Stimulated activated CD8-positive, alpha-beta memory T cell treated with anti-CD3 and anti-CD28 coated beads, Interleukin-2, amount 100 ng/mL, for 1 hour (primary cell): ENCODE measurements around the gene DTNB.
A peak's percentile ranks its signal among the peaks of the same experiment; 100 is the strongest.

Experiments used
- DNase-seq, 2 donors: peaks; one replicate each; pipeline ENCODE4 v3.0.0-alpha.2; 2020; ENCODE audit warnings: low read depth in 2 of 2

DTNB gene

DNA sequence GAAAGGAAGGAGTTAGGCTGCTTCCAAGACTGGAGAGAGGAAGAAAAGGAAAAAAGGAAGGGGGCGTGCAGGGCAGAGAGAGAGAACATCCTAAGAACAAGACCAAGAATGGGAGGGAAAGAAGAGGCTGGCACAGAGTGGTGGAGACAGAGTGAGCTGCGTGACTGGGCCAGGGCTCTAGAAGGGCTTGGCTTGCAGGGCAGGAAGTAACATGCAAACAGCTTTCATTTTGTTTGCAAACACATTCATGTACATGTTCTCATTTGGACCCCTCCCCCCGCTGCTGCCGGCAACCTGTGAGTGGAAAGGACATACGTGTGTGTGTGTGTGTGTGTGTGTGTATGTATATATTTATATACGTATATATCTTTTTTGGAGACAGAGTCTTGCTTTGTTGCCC is 284.9 kb downstream of the DTNB start:
- DNase-seq: no peak

DNA sequence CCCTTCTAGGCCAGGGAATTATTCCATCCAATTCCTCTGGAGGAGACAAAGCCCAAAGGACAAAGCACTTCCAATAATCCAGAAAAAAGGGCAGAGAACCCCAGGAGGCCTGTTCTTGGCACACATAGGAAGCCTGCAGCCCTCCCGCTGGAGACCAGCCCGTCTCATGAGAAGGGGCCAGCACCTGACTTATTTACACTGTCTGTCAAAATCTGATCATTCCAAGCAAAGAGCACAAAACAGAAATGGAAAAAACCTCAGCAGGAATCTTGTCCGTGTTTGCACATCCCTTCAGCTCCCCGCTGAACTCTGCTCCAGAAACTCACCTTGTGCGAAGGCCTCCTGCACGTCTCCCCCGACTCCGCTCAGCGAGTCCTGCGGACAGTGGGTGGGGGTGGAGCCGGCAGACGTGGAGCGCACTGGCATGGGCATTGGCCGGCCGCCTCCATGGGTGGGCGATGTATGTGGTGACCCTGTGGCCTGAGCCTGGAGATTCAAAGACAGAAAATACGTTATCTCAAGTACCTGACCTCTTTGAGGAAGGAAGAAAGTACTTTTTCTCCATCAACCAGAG is 285.4 kb downstream of the DTNB start:
- DNase-seq: no peak

DNA sequence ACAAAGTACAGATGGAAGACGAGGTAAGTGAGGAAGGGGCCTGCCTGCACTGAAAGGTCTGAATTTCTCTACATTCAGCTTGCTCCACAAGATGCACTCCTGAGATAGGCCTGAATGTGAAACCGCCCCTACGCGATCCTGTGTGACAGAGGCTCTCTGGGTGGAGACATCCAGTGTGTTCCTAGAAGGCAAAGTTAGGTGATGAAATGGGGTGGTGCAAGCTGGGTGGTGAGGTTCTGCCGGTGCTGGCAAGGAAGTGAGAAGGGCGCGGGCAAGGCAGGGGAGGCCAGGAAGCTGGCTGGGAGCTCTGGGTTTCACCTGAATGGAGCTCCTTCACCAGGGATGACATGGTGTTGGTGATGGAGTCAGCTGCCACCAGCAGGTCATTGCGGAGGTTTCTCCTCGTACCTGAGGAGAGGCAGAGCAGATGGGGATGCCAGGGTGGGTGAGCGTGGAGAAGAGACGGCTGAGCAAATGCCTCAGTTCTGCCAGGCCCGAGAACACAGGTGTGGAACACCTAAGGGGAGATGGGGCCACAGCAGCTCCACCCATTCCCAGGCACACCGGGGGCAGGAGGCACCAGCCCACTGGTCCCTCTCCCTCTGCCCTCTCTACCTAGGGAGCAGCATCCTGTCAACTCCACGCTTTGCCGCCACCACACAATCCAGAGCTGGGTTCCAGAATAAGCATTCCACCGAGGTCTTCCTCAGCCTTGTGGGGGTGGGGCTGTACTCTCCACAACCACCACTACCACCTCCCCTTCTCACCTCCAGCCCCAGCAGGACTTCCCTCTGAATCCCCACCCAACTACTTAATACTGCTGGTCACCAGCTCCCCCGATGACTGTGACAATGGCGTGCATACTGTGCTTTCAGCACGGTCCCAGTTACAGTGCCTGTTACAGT is 286.2 kb downstream of the DTNB start:
- DNase-seq: no peak

DNA sequence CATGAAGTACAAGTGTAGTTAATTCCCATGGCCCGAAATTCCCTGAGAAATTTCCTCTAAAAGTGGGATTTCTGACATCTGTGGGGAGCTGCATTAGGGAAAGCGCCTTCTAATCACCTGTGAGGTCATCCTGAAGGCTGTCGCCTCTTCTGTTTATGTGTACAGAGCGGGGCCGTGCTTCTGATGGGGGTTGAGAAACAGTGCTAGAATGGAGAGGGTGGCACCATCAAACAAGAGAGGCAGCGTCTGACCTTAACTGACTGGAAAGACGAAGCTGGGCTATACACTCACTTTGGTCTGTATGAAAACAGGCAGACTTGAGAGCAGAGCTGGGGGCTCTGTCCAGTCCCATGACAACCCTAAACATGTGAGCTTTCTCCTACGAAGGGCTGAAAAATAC is 287.5 kb downstream of the DTNB start:
- no peak for DNase-seq

DNA sequence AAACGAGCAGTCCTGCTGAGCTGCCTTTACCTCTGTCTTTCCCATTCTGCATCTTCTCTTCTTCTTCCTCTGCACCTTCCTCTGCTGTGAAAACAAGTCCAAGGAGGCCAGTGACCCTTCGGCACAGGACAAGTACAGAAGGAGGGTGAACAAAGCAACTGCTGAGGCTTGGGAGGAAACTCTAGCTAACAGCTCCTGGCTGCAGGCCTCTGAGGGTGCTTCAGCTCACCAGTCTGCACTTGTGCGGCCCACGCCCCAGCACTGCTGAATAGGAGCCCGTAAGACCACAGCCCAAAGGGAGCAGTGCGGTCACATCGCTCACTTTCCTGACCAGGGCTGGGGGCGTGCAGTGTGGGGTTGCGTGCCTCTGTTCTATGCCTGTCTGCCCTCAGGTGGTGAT is 289.6 kb downstream of the DTNB start:
- DNase-seq: no peak

DNA sequence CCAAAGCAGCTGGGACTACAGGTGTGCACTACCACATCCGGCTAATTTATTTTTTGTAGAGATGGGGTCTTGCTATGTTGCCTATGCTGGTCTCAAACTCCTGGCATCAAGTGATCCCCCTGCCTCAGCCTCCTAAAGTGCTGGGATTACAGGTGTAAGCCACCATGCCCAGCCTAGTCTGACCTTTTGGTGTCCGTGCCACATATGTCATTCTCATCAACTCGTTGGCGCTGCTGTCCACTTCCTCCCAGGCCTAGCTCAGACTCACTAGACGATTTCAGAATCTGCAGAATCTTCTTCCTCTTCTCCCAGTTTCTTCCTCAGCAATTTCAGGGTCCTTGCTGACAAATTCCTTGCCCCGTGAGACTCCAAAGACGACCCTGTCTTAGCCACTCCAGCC is 291.9 kb downstream of the DTNB start:
- DNase-seq: no peak

DNA sequence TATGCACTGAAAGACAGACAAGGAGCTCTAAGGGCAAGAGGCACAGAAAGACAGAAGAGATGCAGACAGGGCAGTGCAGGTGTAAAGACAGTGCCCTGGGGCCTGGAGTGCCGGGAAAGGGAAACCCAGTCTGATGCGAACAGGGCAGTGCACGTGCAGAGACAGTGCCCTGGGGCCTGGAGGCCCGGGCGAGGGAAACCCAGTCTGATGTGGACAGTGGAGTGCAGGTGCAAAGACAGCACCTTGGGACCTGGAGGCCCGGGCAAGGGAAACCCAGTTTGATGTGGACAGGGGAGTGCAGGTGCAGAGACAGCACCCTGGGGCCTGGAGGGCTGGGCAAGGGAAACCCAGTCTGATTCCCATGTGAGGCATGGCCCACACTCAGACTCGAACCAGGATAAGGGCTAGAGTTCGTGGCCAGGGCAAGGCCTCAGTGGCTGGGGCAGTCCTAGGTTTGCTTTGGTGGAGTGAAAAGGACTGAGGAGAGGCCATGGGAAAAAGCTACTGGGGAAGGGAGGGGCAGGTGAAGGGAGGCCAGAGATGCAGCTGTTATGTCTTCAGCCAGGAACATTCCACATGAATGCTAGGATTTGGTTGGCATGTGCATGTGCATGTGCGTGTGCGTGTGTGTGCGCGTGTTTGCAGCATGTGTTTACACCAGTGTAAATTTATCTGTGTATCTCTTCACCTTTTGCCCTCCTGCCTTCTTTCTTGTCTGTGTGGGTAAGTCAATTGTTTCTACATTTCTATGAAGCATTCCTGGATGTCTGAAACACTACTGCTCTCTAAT is 292.6 kb downstream of the DTNB start:
- DNase-seq: no peak

DNA sequence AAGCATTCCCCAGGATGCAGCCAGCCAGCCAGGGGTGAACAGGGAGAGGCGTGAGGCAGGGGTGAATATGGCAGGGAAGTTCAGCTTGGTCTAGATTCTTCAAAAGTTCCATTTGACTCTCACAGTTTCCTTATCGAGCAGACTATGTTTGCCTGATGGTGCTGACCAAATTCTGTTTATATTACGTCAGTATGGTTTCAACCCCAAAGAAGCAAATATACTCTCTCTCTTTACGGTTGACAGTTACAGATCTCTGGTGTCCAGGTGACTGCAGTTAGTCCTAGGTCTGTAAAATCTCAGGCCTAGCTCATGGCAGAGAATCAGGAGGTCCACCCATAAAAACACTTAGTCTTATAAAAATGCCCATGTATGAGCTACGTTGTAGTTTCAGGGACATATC is 293.4 kb downstream of the DTNB start:
- no peak for DNase-seq

DNA sequence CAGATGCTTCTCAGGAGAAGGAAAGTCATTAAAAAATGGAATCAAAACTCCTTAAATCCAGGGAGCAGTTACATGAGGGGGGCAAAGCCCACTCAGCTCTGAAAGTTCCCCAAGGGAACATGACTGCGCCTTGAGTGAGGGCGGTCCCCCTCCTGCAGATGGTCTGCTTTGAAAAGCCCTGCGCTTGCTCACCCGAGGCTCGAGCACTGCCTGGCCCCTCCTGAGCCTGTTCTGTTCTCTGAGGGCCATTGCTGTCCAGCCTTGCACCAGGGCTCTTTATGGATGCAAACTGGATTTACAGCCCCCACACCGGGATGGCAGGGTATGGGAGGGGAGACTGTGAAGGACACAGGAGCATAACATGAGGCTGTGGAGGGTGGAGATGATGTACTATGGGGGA is 293.8 kb downstream of the DTNB start:
- DNase-seq: no peak

DNA sequence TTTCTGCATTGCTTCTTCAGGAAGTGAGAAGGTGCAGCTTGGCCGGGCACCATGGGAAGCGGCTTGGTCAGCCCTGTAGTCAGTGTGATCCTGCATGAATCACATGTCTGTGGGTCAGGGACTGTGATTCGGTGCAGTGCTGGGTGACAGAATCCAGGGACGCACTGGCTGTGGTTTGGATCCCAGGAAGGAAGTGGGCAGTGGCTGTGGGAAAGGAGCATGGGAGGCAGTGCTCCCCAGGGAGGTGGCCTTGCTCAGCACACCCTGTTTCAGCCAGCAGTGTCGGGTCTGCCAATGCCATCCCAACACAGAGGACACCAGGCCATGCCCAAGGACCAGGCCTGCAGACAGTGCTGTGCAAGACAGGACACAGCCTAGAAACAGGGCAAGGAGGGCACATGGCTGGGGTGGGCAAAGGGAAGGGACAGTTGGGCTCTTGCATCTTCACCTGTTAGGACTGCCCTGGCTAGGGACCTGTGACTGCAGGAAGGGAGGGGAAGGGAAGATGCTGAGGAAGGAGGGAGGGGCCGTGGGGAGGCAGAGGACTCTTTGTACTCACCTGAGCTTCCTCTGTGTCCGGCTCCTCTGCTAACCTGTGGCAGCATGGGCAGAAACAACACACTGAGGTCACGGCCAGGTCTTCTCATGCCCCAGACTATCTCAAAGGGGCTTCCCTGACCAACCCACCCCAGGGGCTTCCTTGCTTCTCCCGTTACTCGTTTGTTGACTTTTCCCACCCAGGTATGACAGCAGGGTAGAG is 294.5 kb downstream of the DTNB start:
- no peak for DNase-seq

DNA sequence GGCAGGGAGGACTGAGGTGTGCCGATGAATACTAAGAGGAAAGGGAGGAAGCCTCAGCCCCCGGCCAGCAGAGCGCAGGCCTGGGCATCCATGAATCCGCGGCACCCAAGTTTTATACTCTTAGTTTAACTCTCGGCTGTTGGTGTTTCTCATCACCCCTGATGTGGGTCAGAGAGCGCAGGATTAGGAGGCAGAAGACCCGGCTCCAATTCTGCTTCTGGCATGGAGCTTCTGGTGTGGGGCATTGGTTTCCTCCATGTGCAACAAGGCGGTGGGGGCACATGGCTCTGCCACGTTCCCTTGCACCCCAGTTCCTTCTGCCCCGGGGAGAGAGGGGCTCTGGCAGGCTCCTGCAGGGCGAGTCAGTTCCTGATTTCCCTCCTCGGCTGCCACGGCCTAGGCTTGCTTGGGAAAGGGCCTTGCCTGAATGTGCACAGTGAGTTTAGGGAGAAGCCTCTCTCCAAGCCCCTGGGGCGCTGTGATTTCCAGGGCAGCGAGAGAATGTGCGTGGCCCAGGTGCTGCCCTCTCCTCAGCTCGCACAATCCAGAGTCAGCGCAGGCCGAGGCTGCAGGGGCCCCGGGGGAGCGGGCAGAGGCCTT is 295.5 kb downstream of the DTNB start:
- DNase-seq: no peak

DNA sequence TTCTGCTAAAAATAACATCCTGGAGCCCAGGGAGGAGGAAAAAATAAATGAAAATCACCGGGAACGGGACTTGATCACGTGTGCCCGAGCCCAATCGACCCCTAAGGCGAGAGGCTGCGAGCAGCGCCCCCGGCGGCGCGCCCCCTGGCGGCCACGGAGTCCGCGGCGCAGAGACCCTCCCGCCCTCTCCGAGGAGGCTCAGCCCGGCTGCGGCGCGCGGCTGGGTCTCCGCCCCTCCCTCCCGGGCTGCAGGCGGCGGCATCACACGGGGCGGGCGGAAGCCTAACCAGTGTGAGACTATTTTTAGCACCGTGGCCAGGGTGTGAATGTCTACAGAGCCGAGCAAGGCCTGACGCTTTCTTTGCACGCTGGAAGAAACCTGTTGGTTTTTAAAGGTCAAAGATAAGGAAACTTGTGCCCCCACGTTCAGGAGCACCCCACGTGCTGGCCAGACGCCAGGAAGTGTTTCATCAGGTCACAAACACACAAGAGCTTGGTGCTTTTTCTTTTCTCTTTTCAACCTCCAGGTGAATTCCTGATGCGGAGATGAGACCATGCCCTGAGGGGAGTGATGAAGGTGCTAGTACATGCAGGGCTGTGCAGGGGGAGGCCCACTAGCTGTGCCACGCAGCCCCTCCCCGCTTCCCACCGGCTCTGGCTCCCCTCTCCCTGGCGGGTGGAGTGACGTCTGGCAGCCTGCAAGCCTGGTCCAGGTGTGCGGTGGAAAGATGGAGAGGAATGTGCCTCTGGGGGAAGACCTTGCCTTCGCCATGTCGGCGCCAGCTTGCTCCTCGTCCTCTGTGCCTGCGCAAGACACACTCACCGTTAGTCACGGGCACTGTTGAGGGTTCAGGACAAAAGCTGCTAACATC is 296.4 kb downstream of the DTNB start:
- peak; percentile 83 to 84 for DNase-seq

DNA sequence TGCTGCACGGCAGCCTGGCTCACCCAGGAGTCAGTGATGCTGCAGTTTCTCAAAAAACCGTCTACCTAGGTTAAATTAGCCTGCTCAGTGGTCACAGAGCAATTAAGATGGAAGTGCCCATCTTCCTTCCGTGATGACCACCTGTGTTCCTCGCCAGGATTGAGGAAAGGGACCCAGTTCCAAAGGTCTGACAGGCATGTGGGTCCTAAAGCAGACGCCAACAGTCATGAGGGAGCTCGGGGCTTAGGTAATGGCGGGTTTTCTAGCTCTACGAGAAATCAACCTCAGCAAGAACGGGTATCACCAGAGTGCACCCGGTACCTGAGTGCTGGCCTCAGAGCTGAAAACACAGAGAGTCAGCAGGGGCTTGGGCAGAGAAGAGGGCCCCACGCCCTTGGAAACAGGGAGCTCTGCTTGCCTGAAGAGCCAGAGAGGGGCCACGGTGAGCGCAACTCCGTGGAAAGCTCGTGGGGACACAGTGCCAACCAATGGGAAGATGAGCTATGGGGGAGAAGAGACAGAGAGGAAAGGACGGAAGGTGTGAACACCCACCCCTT is 297.3 kb downstream of the DTNB start:
- no peak for DNase-seq

DNA sequence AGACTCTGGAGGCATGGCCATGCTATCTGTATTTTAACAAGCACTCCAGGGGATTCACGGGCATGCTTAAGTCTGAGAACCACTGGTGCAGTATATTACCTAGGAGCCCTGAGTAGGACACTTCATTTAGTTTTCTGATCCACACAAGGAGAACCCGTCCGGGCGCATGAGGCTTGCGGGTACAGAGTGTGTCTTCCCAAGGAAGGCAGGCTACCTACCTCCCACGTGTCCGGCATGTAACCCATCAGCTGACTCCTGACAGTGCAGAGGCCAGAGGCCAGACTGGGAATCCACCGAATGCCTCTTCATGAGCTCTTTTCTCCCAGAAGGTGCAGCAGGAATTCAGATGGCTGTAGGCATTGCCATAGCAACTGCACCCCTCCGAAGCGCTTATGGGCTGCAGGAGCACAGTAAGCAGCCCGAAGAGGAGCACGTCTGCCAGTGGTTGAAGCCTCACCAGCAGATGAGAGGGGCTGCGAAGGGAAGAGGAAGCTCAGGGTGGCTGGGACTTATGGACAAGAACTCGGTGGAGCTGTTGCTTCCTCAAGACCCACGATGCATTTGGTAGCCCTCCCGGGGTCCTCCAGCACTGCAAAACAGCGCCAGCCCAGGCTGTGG is 297.9 kb downstream of the DTNB start:
- no peak for DNase-seq

DNA sequence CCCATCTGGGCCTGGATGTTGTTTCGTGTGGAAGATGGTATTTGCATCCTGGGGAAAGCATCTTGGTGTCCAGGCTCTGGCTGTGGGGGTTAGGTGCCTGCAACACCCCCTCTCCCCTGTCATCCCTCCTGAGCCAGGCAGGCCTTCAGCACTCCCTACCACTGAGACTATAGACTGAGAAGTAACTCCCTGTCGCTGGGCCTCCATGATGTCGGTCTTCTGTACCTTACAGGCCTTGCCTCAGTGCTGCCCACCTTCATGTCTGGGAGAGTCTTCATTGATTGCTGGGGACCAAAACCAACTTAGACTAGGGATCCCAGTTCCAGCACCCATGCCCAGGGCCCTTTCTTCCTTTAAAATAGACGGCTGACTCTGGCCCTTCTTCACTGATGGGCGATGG is 298.6 kb downstream of the DTNB start:
- DNase-seq: no peak

DNA sequence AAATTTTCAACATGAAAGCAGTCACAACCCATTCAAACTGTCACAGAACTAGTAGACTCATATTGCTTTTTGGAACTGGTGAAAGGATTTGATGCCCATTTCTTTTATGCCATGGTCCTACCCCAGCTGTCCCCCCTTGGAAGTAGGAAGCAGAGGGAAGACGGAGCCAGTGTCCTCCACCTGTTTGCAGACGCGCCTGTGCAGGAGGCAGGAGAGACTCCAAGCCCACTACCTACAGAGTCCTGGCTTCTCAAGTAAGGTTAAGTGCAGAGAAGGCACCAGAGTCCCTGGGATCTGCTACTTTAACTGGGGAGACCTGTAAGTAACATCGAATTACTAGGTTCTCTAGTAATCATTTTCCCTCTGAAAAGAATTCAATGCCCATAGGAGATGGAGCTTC is 299.0 kb downstream of the DTNB start:
- no peak for DNase-seq

DNA sequence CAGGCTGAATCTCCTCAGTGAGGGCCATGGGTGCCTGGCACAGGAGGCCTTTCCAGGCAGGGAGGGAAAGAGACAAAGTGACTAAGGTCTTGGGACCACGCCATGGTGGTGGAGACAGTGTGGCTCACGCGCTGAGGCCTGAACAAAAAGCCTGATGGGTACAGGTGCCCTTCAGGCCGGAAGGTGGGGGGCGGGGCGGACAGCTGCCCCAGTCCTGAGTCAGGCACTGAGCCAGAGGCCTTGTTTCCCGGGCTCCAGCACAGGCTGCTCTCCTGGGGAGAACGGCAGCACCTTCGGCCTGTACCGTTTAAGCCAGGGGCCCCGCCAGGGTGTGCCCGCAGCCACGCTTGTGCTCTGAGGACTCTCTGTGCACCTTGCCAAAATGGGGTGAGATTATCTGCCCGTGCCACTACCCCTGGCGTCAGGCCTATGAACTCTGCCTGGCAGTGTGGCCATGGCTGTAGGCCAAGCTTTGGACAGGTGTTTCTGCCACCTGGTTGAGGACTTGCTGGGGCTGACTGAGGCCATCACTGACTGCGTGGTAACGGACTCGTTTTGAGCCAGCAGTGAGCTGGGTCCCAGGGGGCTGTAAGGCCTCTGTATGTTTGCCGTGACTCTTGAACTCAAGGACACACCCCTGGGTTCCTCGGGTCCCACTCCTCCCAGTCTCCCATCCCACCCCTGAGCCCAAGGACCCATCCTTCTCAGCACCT is 300.0 kb downstream of the DTNB start:
- DNase-seq: no peak

DNA sequence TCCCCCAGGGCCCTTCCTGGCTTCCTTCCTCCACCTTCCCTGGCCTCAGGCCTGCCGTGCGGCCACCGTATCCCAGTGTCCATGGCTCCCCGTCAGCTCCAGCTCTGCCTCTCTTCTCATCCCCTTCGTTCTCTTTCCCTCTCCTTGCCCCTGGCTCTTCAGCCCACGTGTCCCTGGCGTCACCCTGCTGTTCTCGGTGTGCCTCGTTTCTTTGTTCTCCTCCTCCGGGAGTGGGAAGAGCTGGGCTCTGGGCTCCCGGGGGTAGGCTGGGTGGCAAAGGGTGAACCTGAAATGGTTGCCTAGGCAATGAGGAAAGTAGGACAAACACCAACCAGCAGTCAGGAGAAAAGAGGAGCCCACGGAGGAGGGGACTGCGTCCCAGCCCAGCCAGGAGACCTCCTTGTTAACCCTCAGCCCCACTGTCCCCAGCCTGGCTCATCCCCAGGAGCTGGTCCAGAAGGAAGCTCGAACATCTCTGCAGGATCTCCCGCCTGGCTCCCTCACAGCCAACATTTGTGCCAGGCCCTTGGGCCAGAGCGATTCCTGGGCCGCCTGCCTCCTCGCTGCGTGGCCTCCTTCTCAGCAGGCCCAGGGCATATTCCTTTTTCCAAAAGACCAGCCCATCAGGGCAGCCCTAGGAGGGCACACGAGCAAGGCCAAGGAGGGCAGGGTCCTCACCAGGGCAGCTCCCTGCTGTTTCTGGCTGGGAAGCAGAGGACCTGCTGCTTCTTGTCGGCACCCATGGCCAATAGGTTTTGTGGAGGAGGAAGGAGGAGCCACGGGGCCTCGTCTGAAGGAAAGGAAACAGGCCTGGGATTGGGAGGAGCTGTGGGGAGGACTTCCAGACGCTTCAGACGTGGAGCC is 300.7 kb downstream of the DTNB start:
- no peak for DNase-seq
